ENCODE measurements around the gene C2orf15. TPM values are rescaled to one million over a fixed set of nuclear protein-coding genes. Genes with fewer than 3 reads are reported as not detected.

C2orf15 gene
- total RNA-seq (2013; cell fraction: nucleolus; rRNA removed): 0.96 and 1.6 TPM in 2 replicates
- total RNA-seq (2014; rRNA removed) (2.6 and 4.0 TPM in 2 replicates), total RNA-seq (2014; rRNA removed; fragmentation: Illumina TruSeq; extraction: Trizol) (2.8 and 3.4 TPM in 2 replicates), total RNA-seq (2021) (1.1 and 1.5 TPM in 2 replicates), polyA plus RNA-seq (2011; rRNA removed) (2.1 and 3.6 TPM in 2 replicates), polyA plus RNA-seq (2014; fragmentation: Illumina TruSeq; extraction: Trizol) (2.1 and 3.1 TPM in 2 replicates), polyA plus RNA-seq (2014; fragmentation: Nextera tagmentation; extraction: Ambion mirVana) (1 to 10 TPM; 1.7 to 2.3 TPM), polyA plus RNA-seq (2014; rRNA removed) (1.4 and 1.6 TPM in 2 replicates), polyA plus RNA-seq (2016; fragmentation: Nextera tagmentation; extraction: Ambion mirVana) (1 to 10 TPM; 2.8 to 3.4 TPM), polyA minus RNA-seq (2011; rRNA and poly(A)+ RNA removed) (1.1 and 1.2 TPM in 2 replicates), Bru-seq, nascent RNA (percentile 40 among the genes with signal in this experiment), BruChase-seq, experiment 1, labeled RNA remaining after a 6-hour chase (percentile 40 among the genes with signal in this experiment), BruChase-seq, experiment 2, labeled RNA remaining after a 2-hour chase (percentile 49 among the genes with signal in this experiment)
- polyA plus RNA-seq (2011; ENCODE audit: low read depth): 0.76 TPM
- polyA plus RNA-seq (2011; cell fraction: cytosol; rRNA removed): 0.99 and 1.5 TPM in 2 replicates
- 0.41 and 0.45 TPM in 2 replicates for polyA plus RNA-seq (2011; cell fraction: nucleus; rRNA removed)
- 2.0 and 2.3 TPM in 2 replicates for polyA plus RNA-seq (2012)
- 2.9 TPM in 1 of 2 replicates, not detected in the other for polyA minus RNA-seq (2011; cell fraction: cytosol; rRNA and poly(A)+ RNA removed)
- 0.48 and 1.3 TPM in 2 replicates for polyA minus RNA-seq (2011; cell fraction: nucleus; rRNA and poly(A)+ RNA removed)
- long read RNA-seq, experiment 1, partial matches to known transcripts: 0 of 1 reads
- long read RNA-seq, experiment 1, other reads (novel, unspliced or antisense): 0 of 1 reads
- long read RNA-seq, experiment 2, transcript C2orf15-201 (4 exons, 1,667 nt): major isoform, 6 of 6 reads
- long read RNA-seq, experiment 2, partial matches to known transcripts: 0 of 6 reads
- long read RNA-seq, experiment 2, other reads (novel, unspliced or antisense): 0 of 6 reads

GRCh38 chr2:99141110-99142108 is at the start of gene C2orf15:
Gene C2orf15, plus strand, starts transcription at chr2:99141707. Its CDS starts 8,852 bp downstream, at chr2:99150559.
- Histone ChIP-seq H3K79me2 (ENCODE audit: control insufficient read depth, insufficient read depth, low read length) (no peaks in the 10 kb centered on the region), H4K20me1 (ENCODE audit: control insufficient read depth, insufficient read depth) (no peaks in the 10 kb centered on the region), H3K9me3 (replicated peaks; ENCODE audit: control insufficient read depth, insufficient read depth, low read length) (no peaks in the 10 kb centered on the region), H3K4me2 (ENCODE audit: control insufficient read depth, insufficient read depth) (peak within 1 kb of the TSS; percentile 97), H3K27ac (ENCODE audit: control insufficient read depth, insufficient read depth) (peak within 1 kb of the TSS; percentile 55), H2AFZ (ENCODE audit: control insufficient read depth, low read depth, low read length) (peak within 1 kb of the TSS; percentile 94), H3K27me3 (replicated peaks in 1 of 2; ENCODE audit: control insufficient read depth in 2 of 2, insufficient read depth in 2 of 2, low read length in 1 of 2) (no peaks in the 10 kb centered on the region), H3K4me3 (peak within 1 kb of the TSS; percentile 77), H3K9ac (ENCODE audit: control insufficient read depth, insufficient read depth, low read length) (peak within 1 kb of the TSS; percentile 74), H3K36me3 (ENCODE audit: control insufficient read depth in 2 of 2, insufficient read depth in 2 of 2, low read length in 1 of 2) (no peaks in the 10 kb centered on the region), H3K4me1 (ENCODE audit: control insufficient read depth, insufficient read depth, low read length) (peaks cover 10% of the 10 kb centered on the region)
- ChIA-PET POLR2A (interaction anchor here (0.5 to 3.2 kb wide), 8 partner anchors 11 to 196 kb away, joined by 3 to 26 read pairs (median 6); partner anchors contain the start of genes EIF5B, LIPT1, TSGA10 and TXNDC9), RAD21 (ENCODE audit: unreplicated experiment) (interaction anchor here (0.6 to 2.4 kb wide), 7 partner anchors 12 to 349 kb away, joined by 3 to 13 read pairs (median 6); partner anchors contain the start of genes EIF5B, LIPT1, MITD1 and MRPL30), CTCF (interaction anchor here (0.7 to 2.5 kb wide), 9 partner anchors 9 to 195 kb away, joined by 3 to 11 read pairs (median 4); partner anchors contain the start of genes EIF5B, LIPT1, TSGA10 and TXNDC9), SMC1A (ENCODE audit: uncharacterized antibody, unreplicated experiment) (interaction anchor here (0.6 to 2.5 kb wide), 10 partner anchors 12 to 206 kb away, joined by 3 to 11 read pairs (median 4); partner anchors contain the start of genes LIPT1, MITD1 and TSGA10)
- DNase-seq (ENCODE audit: low read depth, low spot score) (peak; percentile 80), FAIRE-seq (peak; percentile 96), ATAC-seq (peak; percentile 94)
- in situ Hi-C loops (cut with MboI): no loop called here
- WGBS (ENCODE audit: insufficient coverage, insufficient replicate concordance, low lambda C conversion rate, missing lambda C conversion rate): under 1% methylated on average over 77 of the region's 84 CpGs
- intact Hi-C loops (cut with micrococcal nuclease; ENCODE audit: unreplicated experiment): loop anchor here (5.0 kb wide), 1 partner anchor 41 kb away; the partner anchor contains the start of genes MITD1 and MRPL30
- no TSS peak for BruUV-seq (replicated peaks)
- TF ChIP-seq NKRF (conservative IDR thresholded peaks at IDR 0.05) (no peak; the same call in none of the 2 replicates), CUX1 (IDR thresholded peaks at IDR 0.05; ENCODE audit: insufficient replicate concordance, low read depth, low read length) (no peak), EP300 (IDR thresholded peaks at IDR 0.05; ENCODE audit: borderline replicate concordance in 1 of 2, control insufficient read depth in 1 of 2, low read depth in 2 of 2, low read length in 2 of 2) (no peak), ATF3 (IDR thresholded peaks at IDR 0.05; ENCODE audit: borderline replicate concordance, extremely low read depth, low read depth, low read length) (no peak), ATF7 (IDR thresholded peaks at IDR 0.05; ENCODE audit: low read depth) (no peak)
